ENCODE measurements around the gene UBASH3B.

UBASH3B gene

DNA sequence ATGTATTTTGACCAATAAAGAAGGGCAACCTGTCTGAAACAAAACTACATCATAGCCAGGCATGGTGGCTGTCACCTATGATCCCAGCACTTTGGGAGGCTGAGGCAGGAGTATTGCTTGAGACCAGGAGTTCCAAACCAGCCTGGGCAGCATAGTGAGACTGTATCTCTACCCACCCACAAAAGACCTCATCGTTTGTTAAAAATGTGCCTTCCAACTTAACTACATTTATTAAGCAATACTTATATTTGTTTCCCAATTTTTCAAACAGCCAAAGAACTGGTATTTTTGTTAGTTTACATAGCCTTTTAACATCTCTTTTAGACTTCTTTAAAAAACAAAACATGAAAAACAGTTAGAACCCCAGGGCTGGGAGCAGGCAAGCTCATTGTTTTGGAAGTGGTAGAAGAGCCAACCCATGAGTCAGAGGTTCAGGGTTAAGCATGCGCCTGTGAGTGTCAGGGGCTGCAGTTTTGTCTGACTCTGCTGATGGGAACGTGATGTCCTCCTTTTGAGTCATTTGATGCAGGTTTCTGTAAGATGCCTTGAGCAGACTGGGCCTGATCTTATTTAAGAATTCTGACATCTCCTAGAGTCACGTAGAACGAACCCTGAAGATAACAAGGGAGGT is 128.9 kb downstream of the UBASH3B start:
- peak; percentile 11 for DNase-seq (ENCODE audit: low read depth)

DNA sequence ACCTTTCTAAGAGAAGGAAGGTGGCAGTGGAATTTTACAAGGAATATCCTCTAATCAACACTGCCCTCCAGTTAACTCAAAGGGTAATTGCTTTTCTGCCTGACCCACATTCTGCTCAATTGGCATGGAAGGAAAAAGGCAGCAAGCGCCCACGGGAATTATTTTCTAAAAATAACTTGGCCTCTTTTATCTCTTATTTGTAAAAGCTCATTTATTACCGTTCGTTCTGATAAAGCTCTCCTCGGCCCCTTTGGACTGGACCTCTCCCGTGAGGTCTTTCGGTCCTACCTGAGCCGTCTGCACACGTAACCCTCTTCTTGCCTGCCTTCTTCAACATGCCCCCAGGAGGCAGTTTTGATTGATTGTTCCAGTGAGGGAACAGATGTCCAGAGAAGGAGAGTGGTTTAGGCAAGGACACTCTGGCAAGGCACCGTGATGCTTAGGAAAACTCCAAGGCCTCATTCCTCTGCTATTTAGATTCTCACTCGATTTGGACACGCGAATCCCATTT is 129.6 kb downstream of the UBASH3B start:
- DNase-seq (ENCODE audit: low read depth): no peak

GRCh38 chr11:122786896-122787295 is 131.4 kb downstream of the UBASH3B start:
- DNase-seq (ENCODE audit: low read depth): no peak

GRCh38 chr11:122788781-122789535 is 133.4 kb downstream of the UBASH3B start:
- DNase-seq (ENCODE audit: low read depth): no peak

GRCh38 chr11:122789907-122790306 is 134.4 kb downstream of the UBASH3B start:
- DNase-seq (ENCODE audit: low read depth): no peak

- DNase-seq (ENCODE audit: low read depth): no peak
Observed at GRCh38 chr11:122791411-122791810, 135.9 kb downstream of the UBASH3B start.

GRCh38 chr11:122791836-122792235 is 136.3 kb downstream of the UBASH3B start:
- DNase-seq (ENCODE audit: low read depth): no peak

DNA sequence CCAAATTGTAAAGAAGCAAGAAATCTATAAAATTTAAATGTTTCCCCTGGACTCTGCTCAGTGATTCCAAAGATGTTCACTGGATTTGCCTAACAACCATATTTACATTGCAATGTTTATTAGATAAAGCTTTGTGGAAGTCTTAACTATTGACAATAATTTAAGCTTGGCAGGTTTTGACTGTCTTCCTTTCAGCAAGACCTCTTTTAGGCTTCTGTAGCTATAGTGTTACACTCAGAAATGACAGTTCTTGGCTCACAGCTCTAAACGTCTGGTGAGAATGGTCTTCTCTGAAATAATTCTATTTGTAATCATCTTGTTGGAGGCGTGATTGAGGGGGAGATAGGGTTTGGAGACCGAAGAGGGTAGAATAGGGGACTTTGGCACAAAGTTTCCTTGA is 138.0 kb downstream of the UBASH3B start:
- DNase-seq (ENCODE audit: low read depth): no peak

DNA sequence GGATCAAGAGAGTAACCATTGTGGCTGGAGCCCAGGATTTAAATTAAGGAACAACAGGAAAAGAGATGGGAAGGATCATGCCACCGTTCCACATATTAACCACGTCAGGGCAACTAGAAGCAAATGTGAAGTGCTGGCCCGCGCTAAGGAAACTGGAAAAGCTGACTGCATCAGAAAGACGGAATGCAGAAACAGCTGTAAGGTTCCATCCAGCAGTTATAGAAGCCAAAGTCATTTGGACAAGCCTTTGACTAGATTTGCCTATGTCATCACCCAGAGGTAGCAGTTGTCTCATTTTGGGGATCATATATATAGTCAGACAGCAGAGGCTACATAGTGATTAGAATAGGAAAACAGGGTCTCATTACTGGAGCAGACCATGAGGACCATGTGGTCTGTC is 139.8 kb downstream of the UBASH3B start:
- no peak for DNase-seq (ENCODE audit: low read depth)

DNA sequence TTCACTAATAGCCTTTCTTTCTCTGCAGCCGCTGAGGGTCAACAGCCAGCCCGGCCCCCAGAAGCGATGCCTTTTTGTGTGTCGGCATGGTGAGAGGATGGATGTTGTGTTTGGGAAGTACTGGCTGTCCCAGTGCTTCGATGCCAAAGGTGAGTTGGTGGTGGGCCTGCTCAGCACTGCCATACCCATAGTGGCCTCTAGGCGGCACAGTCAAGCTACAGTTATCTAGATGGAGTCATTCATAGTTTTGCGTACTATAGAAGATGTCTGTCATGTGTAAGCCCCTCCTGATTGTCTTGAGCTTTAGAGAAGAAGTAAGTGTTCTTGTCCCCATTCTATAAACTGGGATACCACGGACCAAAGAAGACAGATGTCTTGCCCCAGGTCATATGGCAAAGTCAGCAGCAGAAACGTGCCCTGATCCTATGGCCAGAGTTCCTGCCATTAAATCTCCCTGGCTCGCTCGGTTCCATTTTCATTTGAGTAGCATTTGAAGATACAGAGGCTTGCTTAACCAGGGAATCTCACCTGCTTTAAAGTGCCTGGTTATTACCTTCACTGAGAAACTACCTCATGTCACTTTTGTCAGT is 140.7 kb downstream of the UBASH3B start:
- no peak for DNase-seq (ENCODE audit: low read depth)

GRCh38 chr11:122797651-122798050 is 142.1 kb downstream of the UBASH3B start:
- DNase-seq (ENCODE audit: low read depth): no peak

DNA sequence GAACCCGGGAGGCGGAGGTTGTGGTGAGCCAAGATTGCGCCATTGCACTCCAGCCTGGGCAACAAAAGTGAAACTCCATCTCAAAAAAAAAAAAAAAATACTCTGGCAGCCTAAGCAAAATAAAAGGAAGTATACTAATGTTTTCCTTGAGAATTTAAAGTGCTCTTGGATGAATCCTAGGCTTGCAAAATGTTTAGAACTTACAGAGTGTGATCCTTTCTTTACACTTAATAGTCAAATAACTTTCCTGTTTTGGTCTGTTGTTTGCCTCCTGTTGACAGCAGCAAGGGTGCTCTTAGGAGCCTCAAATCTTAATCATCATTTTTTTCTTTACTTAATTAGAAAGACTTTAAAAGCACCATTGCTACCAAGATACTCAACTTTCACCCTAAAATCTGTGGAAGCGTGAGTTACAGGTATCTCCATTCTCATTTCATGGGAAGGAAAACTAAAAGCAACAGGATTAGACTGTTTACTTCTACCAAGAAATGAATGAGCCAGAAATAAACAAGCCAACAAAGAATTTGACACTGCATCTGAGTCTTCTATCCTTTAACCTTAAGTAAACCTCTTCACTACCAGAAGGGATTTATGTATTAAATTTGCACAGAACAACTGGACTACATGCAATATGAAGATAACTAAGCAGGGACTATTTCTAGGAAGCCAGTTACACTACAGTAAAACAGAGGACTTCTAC is 144.0 kb downstream of the UBASH3B start:
- DNase-seq (ENCODE audit: low read depth): no peak

DNA sequence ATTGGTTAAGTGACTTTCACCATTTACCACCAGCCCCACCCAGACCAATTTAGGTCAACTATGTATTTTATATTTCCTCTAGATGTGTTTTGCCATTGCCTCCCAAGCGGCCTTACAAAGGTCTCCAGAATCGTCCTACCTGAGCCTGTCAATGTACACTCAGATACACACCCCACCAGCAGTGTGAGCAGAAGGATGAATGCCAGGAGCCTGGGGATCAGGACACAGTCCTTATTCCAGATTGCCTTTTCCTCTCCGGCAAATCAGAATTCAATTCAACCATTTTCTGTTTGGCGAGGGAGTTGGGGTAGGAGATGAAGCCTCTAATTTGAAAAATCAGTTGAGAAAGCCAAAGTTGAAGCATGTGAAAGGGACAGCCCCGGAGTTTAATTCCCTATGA is 147.4 kb downstream of the UBASH3B start:
- no peak for DNase-seq (ENCODE audit: low read depth)

DNA sequence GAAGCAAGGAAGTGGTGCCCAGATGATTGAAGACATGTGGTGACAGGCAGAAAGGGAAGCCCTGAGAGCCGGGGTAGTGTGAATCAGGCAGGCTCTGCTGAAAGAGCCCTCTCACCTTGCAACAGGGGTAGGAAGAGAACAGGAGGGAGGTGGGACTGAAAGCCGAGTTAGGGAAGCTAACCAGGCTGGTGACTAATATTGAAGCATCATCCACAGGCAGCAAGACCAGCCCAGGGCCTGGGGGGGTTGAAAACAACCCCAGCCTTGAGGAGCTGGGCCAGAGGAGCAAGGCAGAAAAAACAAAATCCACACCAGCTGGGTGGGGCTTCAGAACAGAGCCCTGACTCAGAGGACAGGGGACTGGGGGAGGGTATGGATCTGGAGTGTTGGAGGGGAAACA is 147.8 kb downstream of the UBASH3B start:
- DNase-seq (ENCODE audit: low read depth): no peak

DNA sequence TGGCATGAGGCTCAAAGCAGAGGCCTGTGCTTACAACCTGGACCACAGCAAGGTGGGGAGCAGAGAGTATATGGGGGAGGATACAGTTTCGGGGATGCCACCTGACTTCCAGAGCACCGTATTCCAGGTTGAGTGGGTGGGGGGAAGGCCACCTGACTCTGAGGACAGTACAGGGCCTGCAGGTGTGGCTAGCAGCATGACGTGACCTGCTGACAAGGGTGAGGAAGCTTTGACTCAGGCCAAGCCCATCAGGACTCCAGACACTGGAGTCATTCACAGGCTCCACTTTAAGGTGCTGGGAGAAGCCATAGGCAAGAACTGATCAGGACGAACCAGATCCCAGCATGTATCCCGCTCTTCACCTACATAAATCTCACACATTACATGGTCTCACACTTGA is 148.2 kb downstream of the UBASH3B start:
- DNase-seq (ENCODE audit: low read depth): no peak

- DNase-seq (ENCODE audit: low read depth): no peak
Observed at GRCh38 chr11:122804161-122804560, 148.6 kb downstream of the UBASH3B start.

DNA sequence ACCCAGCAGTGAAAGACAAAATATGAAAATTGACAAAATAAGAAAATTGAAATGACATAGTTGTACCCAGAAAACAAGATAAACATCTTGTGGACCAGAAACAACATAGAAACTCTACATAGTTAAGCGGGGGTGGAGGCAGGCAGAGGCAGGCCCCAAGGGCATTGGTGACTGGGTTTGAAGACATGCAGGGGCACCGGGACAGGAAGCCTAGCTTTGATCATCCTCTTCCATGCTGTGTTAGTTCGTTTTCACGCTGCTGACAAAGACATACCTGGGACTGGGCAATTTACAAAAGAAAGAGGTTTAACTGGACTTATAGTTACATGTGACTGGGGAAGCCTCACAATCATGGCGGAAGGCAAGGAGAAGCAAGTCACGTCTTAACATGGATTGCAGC is 149.3 kb downstream of the UBASH3B start:
- no peak for DNase-seq (ENCODE audit: low read depth)

DNA sequence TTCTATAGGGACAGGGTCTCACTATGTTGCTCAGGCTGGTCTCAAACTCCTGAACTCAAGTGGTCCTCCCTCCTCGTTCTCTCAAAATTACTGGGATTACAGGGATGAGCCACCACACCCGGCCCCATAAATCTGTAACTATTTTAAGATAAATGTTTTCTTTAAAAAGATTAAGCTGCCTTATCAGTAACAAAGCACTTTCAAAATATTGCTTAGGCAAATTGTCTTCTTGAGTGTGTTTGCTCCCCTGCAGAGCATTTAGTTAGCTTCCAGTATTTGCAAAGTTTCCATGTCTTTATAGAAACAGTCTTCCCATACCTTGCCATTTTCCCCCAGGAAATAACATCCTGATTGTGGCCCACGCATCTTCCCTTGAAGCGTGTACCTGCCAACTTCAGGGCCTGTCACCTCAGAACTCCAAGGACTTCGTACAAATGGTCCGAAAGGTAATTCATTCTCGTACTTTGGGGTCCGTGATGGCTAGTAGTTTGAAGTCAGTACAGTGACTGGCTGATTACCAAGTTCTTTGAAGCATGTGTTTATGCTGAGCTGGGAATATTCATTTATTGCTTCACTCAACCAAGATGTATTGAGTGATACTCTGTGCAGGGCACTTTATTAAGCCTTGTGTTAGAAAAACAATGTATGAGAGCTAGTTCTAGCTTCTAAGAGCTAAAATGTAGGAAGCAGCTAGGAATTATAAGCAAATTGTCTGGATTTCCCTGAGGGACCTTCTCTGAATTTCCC is 152.4 kb downstream of the UBASH3B start:
- no peak for DNase-seq (ENCODE audit: low read depth)

- DNase-seq (ENCODE audit: low read depth): no peak
Observed at GRCh38 chr11:122808478-122808869, 153.0 kb downstream of the UBASH3B start.

DNA sequence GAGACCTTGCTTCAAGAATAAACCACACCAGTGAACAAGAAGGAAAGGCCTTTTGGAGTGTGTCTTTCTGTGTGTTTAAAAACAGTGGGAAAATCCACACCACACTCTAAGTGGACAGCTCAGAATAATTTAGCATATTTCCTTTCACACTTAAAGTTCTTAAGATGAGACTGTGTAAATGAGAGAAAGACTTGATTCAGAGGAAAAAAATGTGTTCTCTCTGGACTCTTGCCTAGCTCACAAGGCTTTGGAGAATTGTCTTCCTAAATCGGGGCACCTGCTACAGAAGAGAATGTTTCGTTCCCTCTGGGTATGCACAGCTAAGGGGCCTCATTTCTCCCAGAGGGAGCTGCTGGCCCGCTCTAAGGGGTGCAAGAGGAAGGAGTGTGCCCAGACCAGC is 154.3 kb downstream of the UBASH3B start:
- no peak for DNase-seq (ENCODE audit: low read depth)

- DNase-seq (ENCODE audit: low read depth): no peak
Observed at GRCh38 chr11:122811721-122812120, 156.2 kb downstream of the UBASH3B start.

DNA sequence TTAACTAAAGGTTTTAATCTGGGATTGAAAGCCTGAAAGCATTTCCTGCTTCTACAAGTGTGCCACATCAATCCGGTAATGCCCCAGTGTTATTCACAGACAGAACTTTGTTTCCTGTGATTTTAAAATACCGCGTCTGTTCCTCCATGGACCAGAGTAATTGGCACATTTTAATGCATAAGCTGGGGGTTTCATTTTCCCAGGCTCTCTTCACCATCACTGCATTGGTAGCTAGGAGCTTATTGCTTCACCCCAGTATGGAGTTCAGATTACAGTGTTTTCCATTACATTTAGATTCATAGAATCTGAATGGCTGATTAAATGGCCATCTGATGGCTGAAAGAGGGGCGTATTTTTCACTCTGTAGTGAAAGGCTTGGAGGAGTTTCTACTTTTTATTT is 157.1 kb downstream of the UBASH3B start:
- no peak for DNase-seq (ENCODE audit: low read depth)

Measured in HS-27A (cell line).